Kasumi-1 (cell line): ENCODE measurements around the gene SLC66A2.

ENCODE experiments used
- DNase-seq, 2 experiments: peaks; one replicate each; lab custom pipeline; 2025; lab: John Stamatoyannopoulos, UW

Gene SLC66A2

GRCh38 chr18:79952456-79952995 lies 1.1 kb upstream of the SLC66A2 start:
- DNase-seq, result no peak

GRCh38 chr18:79950515-79951341 lies 725 bp downstream of the SLC66A2 start:
- DNase-seq, result no peak

GRCh38 chr18:79949697-79950487 lies 1.6 kb downstream of the SLC66A2 start:
- DNase-seq, result peak; percentile 95 to 98

GRCh38 chr18:79948719-79949411 lies 2.6 kb downstream of the SLC66A2 start:
- DNase-seq, result no peak

- no peak for DNase-seq
Observed at GRCh38 chr18:79947881-79948610, 3.4 kb downstream of the SLC66A2 start.

GRCh38 chr18:79947054-79947755 lies 4.2 kb downstream of the SLC66A2 start:
- no peak for DNase-seq

- DNase-seq, result no peak
Observed at GRCh38 chr18:79945118-79946042, 6.1 kb downstream of the SLC66A2 start.

GRCh38 chr18:79944746-79945117 lies 6.7 kb downstream of the SLC66A2 start:
- DNase-seq, result no peak

GRCh38 chr18:79944126-79944731 lies 7.2 kb downstream of the SLC66A2 start:
- peak; percentile 40 to 46 for DNase-seq

GRCh38 chr18:79943608-79944125 lies 7.8 kb downstream of the SLC66A2 start:
- no peak for DNase-seq

GRCh38 chr18:79942786-79943607 lies 8.5 kb downstream of the SLC66A2 start:
- DNase-seq, result no peak

GRCh38 chr18:79942211-79942610 lies 9.2 kb downstream of the SLC66A2 start:
- no peak for DNase-seq

- no peak for DNase-seq
Observed at GRCh38 chr18:79941473-79942119, 9.9 kb downstream of the SLC66A2 start.

GRCh38 chr18:79940814-79941472 lies 10.5 kb downstream of the SLC66A2 start:
- DNase-seq, result no peak

- no peak for DNase-seq
Observed at GRCh38 chr18:79940126-79940813, 11.2 kb downstream of the SLC66A2 start.

- no peak for DNase-seq
Observed at GRCh38 chr18:79939096-79939495, 12.4 kb downstream of the SLC66A2 start.

GRCh38 chr18:79938196-79938595 lies 13.3 kb downstream of the SLC66A2 start:
- DNase-seq, result no peak
